Activated CD8-positive, alpha-beta memory T cell treated with anti-CD3 and anti-CD28 coated beads for 1 hour (primary cell): ENCODE results near the gene PLCD1.
"Not testable (repeated sequence)": the region's sequence is repeated elsewhere in the genome, so short reads cannot be mapped to it uniquely, and the experiment has no call there.

Source experiments
- DNase-seq, 2 donors: peaks; one replicate each; pipeline ENCODE4 v3.0.0-alpha.2; 2020; ENCODE audit warnings: low read depth in 1 of 2; ENCODE audit errors: extremely low read depth in 1 of 2

PLCD1 gene

DNA sequence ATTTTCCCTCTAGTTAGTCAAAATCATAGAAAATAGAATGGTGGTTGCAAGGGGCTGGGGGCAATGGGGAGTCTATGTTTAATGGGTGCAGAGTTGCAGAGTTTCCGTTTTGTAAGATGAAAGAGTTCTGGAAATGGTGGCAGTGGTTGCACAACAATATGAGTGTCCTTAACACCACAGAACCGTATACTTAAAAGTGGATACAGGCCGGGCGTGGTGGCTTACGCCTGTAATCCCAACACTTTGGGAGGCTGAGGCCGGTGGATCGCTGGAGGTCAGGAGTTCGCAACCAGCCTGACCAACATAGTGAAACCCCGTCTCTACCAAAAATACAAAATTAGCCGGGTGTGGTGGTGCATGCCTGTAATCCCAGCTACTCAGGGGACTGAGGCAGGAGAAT lies 41.1 kb downstream of the PLCD1 start:
- DNase-seq: not testable (repeated sequence)

DNA sequence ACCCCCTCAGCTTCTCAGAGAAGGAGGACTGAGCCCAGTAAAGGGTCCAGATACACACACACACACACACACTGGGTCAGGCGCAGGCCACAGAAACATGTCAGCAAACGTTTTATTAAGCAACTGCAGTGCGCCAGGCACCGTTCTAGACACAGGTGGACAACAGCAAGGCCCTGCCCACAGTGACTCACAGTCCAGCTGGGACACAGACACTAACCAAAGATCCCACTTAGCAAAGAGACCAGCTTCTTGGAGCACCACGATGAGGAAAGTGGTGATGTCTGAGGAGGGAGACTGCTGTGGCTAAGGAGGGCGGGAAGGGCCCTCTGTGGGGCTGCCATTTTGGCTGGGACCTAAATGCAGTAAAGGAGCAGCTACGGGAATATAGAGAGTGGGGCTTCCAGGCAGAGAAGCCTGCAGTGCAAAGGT lies 41.7 kb downstream of the PLCD1 start:
- no peak for DNase-seq

DNA sequence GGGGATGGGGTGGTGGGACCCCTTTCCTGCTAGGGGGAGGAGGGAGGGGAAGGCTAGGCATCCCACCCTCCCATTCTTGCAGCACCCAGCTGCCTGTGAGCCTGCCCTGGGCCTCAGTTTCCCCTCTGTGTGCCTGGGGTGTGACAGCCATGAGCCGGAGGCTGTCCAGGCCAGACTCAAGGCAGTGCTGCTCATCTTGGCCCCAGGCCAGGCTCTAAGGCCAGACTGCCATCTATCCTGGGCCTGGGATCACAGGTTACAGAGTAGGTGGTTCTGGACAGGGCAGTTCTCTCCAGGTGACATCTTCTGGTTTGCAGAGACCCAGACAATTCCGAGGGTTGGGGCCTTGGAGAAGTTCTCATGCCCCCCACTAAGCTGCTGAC lies 42.1 kb downstream of the PLCD1 start:
- DNase-seq: no peak

DNA sequence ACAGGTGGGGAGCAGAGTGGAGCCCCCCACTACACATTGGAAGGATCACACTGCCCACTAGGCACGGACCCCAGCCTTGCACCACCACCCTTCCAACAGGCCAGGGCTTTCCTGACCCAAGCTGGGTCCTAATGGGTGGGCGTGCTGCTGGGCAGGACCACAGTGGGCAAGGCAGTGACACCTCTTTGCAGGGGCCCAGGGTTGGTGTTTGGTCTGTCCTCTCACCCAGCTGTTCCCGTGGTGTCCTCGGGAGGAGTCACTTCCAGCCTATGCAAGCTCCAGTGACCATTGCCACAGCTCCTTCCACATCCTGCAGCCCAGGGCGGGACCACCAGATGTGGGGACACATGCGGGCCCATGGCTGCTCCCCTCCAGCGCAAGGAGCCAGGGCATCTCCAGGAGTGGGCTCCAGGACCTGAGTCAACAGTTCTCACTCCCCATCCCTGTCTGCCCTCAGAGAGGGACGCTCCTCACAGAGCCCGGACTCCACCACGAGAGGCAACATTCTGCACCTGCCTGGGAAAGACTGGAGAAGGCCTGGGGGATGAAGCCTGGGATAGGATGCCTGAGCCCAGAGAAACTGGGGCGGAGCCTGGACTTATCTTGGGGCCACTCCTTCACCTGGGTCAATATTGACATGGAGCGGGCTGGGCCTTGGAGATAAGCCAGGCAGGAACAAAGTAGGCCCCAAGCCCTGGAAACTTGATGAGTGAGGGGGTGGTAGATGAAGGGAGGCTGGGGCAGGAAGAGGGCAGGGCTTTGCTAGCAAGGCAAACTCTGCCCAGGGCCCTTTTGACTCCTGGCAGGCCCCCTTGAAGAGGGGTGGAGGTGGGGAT lies 42.7 kb downstream of the PLCD1 start:
- no peak for DNase-seq

- no peak for DNase-seq
These were observed 43.7 kb downstream of the PLCD1 start for GRCh38 chr3:37985637-37986320.

- DNase-seq: no peak
These were observed 44.8 kb downstream of the PLCD1 start for GRCh38 chr3:37984596-37984995.

- DNase-seq: no peak
These were observed 45.4 kb downstream of the PLCD1 start for GRCh38 chr3:37984051-37984450.

- DNase-seq: no peak
These were observed 47.1 kb downstream of the PLCD1 start for GRCh38 chr3:37982331-37982730.

DNA sequence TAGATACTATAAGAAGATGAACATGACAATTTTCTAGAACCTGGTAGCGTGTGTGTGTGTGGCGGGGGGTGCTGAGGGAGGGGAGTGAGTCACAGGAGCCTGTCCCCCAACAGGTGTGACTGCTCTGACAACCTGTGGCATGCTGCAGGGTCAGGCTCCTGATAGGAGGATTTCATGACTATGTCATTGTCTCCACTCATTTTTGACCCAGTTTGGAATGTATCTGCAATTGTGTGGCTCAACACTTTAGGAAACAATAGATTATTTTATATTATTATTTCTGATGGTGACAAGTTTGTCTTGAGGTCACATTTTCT lies 48.1 kb downstream of the PLCD1 start:
- DNase-seq: no peak

- DNase-seq: no peak
These were observed 48.7 kb downstream of the PLCD1 start for GRCh38 chr3:37980462-37981347.

GRCh38 chr3:37979541-37980461 lies 49.6 kb downstream of the PLCD1 start:
- no peak for DNase-seq

DNA sequence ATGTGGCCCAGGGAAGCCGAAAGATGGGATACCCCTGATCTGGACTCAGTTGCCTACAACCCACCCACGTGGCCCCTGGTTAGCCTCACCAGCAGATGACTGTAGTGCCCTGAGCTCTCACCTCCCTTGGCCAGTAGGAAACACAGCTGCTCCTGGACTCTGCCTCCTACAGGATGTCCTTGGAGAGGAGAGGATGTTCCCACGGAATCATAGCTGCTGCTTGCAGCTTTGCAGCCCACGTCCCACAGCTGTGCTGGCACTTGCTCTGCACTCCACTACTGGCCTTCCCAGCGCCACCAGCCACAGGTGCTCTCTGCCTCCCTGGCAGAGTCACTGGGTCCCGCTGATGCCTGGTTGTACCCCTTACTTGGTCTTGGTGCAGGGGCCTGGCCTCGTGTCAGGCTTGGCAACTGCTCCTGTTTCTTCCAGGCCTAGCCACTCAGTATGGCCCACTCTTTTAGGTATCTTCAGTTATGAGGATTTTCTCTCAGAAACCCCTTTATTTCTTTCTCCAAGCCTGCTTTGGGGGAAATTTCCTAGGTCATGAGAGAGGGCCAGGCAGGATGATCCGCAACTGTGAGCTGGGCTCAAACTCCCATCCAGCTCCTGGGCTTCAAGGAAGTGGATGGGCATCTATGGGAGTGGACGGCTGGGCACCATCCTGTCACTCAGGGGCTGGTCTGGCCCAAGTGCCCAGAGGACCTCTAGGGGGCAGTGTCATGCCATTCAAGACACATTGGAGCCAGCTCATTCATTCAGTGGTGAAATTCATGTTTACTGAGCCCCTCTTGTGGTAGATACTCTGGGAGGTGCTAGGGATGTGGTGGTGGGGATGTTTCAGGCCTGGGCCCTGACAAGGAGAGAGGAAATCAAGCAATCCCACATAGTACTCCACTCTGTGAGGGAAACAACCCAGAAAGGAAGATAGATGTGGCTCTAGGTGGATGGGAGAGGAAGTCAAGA lies 55.0 kb downstream of the PLCD1 start:
- peak in 1 of 2 donors; percentile 51 for DNase-seq

GRCh38 chr3:37973246-37974054 lies 56.0 kb downstream of the PLCD1 start:
- DNase-seq: no peak

DNA sequence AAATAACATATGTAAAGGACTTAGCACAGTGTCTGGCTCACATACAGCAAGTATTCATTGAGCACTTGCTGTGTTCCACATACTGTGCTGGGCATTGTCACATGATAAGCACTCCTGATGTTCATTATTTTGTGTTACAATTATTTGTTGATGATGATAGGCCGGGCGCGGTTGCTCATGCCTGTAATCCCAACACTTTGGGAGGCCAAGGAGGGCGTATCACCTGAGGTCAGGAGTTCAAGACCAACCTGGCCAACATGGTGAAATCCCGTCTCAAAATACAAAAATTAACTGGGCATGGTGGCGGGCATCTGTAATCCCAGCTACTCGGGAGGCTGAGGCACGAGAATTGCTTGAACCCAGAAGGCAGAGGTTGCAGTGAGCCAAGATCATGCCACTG lies 57.4 kb downstream of the PLCD1 start:
- DNase-seq: not testable (repeated sequence)

DNA sequence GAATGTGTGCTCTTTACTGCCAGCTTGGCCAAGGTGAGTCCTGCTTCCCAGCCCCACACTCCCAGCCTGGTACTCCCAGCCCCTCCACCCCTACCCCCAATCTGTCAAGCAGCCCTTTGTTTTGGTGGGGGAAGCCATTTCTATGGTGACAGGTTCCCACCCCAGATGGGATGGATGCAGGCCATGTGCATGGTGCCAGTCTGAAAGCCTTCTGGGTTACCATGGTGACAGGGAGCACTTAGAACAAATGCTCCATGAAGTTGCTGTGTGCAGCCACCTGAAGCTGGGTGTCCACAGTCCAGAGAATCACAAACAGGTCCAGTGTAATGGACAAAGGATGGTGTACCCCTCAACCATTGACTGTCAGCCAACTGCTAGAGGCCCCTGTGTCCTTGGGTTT lies 58.0 kb downstream of the PLCD1 start:
- DNase-seq: no peak

DNA sequence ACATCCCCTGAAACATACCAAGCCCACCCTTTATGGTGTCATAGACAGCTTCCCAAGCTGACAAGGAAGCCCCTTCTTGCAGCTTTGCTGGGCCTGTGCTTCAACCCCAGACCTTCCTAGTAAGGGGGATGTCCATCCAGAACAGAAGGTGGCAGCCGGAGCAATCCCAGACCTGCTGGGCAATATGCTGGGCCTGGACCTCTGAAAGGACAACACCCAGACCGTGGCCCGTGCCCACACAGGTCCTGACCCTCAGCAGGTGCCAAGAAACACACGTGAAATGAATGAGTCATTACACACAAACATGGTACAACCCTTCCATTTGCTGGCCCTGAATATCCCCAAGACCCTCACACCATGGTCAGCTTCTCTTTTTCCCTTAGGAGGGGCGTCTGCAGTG lies 58.6 kb downstream of the PLCD1 start:
- DNase-seq: no peak

- no peak for DNase-seq
These were observed 59.8 kb downstream of the PLCD1 start for GRCh38 chr3:37969596-37970100.
